ENCODE data around the gene ORC4. TPM values are rescaled to one million over a fixed set of nuclear protein-coding genes. Genes with fewer than 3 reads are reported as not detected.

ORC4 gene
- total RNA-seq (2014; rRNA removed; shearing (Covaris generic)): 16.7 and 33.9 TPM in 2 replicates

DNA sequence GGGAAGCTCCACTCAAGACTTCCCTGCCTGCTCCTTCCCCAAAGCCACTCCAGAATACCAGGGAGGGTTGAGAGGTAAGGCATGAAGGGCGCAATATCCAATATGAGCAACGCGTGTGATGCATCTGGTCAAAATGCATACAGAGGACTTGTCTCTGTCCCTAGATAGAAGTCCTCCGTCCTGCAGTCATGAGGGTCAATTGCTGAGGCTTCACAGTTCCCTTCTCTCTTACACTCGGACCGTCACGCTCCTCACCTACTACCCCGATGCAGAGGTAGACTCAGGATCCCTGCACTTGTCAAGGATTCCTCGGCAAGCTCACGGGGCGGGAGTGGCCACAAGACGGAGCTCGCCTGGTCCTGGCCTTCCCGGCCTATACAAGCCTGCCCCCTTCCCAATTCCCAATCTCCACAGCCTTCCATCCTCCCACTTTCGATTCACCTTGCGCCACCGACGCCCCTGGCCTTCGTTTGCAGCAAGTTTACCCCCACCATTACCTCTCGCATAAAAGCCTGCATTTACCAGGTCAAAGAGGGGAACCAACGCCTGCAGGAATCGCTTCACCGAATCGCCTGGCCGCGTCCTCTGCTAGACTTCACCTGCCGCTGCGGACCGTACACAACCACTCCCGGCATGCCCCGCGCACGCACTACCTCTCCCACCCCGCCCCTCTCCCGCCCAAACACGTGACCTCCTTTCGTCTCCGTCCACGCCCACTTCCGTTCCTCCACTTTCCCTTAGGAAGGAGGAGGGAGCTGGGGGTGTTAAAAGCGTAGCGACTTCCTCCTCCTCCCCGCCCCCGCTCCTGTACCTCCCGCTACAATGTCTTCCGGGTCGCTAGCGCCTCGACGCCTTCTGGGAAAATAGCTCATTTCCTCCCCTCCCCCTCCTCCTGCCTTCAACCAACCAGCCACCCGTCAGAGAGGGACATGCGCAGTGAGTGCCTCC, at the start of gene ORC4:
Gene ORC4, minus strand, starts transcription at position 627 of the 948 bp plus-strand sequence. CDS start 44,779 bp downstream, outside the sequence.
- peak; percentile 100 for DNase-seq (ENCODE audit: low spot score)
- in situ Hi-C loops (cut with HindIII; ENCODE audit: low sequenced_read_pairs): no loop called here

DNA sequence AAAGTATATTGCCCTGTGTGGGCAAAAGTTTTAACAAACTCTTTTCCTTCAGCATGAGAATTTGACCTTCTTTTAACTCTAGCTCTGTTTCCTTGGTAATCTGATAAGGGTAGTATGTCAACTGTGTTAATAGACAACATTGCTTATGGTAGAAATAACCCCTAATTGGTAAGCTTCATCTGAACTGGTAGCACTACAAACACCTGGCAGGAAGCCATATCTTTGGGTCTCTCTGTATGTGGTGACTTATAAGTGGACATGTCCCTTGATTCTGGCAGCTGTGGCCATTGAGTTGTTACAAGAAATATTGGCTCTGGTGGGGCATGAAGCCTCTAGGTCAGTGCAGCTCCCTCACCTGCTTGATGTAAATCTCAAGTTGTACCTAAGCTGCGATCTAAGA, 47.3 kb upstream of the ORC4 start:
- in situ Hi-C loops (cut with HindIII; ENCODE audit: low sequenced_read_pairs): no loop called here
- DNase-seq (ENCODE audit: low spot score): no peak

DNA sequence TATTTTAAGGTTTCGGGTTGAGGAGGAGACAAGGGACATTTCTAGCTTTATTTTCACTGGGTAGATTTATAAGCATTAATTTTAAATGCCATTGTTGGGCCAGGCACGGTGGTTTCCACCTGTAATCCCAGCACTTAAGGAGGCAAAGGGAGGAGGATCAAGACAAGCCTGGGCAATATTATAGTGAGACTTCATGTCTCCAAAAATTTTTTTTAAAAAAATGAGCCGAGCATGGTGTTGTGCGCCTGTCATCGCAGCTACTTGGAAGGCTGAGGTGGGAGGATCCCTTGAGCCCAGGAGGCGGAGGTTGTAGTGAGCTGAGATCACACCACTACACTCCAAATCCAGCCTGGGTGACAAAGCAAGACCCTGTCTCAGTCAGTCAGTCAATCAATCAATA, 45.4 kb upstream of the ORC4 start:
- in situ Hi-C loops (cut with HindIII; ENCODE audit: low sequenced_read_pairs): no loop called here
- no peak for DNase-seq (ENCODE audit: low spot score)

DNA sequence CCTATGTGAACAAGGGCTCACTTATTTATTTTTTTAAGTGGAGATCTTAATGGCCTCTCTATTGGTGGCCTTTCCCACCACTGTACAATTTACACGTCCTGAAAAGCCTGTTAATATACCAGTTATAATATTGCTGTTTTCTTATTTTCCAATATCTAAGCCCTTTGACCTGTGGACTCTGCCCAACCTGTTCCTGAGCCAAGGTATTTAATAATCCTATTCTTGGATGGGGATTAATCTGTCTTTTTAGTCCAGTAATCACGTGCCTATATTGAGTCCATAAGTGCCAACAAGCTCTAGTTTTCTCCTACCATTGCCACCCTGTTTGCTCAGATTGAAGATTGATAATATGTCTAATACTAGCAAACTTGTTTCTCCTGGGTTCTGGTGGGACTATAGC, 43.1 kb upstream of the ORC4 start:
- in situ Hi-C loops (cut with HindIII; ENCODE audit: low sequenced_read_pairs): no loop called here
- DNase-seq (ENCODE audit: low spot score): no peak

DNA sequence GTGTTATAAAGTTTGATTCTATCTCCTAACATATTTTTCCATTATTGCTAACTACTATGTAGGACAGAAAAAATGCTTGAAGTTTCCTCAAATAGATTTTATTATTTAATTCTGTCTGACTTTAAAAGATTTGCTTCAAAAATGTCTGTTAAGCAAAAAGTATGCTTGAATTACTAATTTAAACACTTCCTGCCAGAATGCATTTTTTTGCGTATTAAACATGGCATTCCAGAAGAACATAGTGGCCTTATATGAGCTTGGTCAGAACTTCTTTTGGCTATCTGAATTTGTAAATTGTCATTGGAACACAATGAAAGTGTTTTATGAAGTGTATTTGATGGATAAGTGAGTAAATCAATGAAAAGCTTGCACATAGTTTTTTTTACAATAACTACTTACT, 38.1 kb upstream of the ORC4 start:
- in situ Hi-C loops (cut with HindIII; ENCODE audit: low sequenced_read_pairs): no loop called here
- no peak for DNase-seq (ENCODE audit: low spot score)

DNA sequence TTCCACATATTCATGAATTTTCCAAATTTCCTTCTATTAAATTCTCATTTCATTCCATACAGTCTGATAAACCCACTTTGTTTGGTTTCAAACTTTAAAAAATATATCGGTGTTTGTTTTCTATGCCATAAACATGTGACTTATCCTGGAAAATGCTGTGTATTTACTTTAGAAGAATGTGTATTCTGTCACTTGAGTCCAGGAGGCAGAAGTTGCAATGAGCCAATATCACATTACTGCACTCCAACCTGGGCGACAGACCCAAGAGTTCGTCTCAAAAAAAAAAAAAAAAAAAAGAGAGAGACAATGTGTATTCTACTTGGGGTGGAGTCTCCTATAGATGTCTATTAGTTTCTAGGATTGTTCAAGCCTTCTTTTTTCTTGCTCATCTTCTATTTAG, 32.1 kb upstream of the ORC4 start:
- in situ Hi-C loops (cut with HindIII; ENCODE audit: low sequenced_read_pairs): no loop called here
- DNase-seq (ENCODE audit: low spot score): no peak

DNA sequence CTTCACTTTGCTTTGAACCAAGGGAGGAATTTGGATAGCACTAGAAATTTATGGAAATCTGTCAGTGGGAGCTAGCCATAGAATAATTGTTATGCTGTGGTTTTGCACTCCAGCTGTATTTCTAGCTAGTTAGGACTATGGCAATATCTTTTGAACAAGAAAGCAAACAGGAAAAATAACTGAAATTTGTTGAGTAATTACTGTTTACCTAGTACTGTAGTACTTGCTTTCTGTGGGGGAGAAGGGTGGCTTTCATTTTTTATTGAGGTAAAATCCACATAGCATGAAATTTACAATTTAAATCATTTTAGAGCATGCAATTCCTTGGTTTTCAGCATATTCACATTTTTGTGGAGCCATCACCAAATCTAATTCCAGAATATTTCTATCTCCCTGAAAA, 28.7 kb upstream of the ORC4 start:
- DNase-seq (ENCODE audit: low spot score): no peak
- in situ Hi-C loops (cut with HindIII; ENCODE audit: low sequenced_read_pairs): no loop called here

DNA sequence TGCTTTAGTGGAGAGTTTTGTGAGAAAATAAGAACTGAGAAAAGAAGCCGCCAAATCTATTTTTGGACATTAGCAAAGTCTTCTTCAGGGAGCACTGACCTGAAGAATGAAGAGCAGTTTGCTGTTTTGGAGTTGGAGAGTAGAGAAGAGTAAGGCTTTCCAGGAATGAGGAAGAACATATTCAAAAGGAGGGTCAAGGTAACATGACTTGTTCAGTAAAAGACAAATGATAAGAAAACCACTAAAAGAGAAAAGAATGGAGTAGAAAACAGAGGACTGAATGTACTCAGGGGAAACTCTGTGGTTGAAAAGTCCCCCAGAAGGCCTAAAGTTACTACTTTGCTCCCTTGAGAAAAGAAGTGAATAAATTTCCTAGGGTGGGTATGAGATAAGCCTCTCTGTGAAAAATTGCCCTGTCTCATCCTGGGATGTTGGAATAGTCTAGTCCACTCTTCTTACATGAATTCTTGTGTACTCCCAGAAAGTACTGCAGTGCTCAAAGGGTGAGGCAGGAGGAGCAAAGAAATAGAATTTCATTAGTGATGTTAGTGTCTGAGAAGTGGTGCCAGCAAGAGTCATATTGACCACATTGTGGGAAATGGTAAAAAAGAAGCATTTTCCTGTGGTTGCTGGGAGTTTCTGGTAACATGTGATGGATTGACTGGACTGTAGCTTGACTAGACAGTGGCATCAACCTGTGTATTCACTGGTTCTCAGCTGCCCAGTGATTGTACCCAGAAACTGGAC, 28.1 kb upstream of the ORC4 start:
- no peak for DNase-seq (ENCODE audit: low spot score)
- in situ Hi-C loops (cut with HindIII; ENCODE audit: low sequenced_read_pairs): no loop called here

DNA sequence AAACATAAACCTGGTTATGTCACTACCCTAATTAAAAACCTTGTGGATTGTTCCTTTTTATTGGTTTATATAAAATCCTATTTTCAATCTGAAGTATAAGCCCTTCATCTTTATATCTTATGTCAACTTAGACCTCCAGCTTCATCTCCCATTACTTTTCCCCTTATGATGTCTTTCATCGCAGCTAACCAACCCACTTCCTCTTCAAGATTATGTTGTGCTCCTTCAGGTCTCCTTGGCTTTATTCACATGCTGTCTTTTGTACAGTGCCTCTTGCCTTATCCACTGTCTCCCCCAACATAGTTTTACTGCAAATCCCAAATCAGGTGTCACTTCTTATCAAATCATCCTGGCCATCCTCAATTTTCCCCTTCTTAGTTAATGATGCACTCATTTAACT, 26.3 kb upstream of the ORC4 start:
- no peak for DNase-seq (ENCODE audit: low spot score)
- in situ Hi-C loops (cut with HindIII; ENCODE audit: low sequenced_read_pairs): no loop called here

DNA sequence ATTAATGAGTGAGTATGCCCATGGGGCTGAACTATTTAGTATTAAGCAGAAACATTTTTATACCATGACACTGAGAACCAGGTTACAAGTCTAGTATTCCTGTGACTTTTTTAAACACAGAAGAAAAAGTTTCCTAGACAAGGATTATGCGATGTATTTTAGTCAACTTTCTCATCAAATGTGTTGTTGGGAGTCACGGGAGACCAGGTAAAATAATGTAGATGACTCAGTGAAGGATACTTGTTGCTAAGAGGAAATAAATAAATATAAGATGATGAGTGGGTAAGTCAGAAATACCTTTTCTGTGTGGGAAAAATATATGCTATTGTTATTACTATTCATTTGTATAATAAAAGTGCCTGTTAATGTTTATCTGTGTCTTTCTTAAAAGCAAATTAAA, 23.8 kb upstream of the ORC4 start:
- DNase-seq (ENCODE audit: low spot score): no peak
- in situ Hi-C loops (cut with HindIII; ENCODE audit: low sequenced_read_pairs): no loop called here

DNA sequence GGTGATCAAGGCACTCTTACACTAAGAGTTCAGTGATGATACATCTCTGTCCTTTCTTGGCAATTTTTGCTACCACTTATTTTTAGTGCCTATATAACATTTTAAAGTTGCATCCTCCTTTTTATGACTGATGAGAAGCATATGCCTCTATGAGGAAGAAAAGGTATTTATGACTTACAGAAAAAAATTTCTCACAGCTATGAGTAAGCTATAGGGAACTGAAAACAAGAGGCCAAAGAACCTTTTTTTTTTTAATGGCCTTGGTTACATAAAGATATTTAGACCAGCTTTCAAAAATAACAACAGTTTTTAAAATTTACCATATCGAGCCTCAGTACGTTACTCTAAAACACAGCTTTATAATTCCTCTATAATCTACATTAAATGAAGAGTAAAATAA, 21.7 kb upstream of the ORC4 start:
- no peak for DNase-seq (ENCODE audit: low spot score)
- in situ Hi-C loops (cut with HindIII; ENCODE audit: low sequenced_read_pairs): no loop called here

DNA sequence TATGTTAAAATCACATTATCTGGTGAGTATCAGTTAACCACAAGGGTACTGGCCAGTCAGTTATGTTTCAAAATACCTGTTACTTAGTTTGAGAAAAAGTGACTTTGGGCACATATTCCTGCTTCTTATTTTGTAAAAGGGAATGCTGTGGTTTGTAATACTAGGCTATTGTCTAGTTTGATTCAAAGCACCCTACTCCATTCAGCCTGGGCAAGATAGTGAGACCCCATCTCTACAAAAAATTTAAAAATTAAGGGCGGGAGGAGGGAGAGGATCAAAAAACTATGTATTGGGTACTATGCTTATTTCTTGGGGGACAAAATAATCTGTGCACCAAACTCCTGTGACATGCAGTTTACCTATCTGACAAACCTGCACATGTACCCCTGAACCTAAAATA, 19.2 kb upstream of the ORC4 start:
- no peak for DNase-seq (ENCODE audit: low spot score)
- in situ Hi-C loops (cut with HindIII; ENCODE audit: low sequenced_read_pairs): no loop called here

DNA sequence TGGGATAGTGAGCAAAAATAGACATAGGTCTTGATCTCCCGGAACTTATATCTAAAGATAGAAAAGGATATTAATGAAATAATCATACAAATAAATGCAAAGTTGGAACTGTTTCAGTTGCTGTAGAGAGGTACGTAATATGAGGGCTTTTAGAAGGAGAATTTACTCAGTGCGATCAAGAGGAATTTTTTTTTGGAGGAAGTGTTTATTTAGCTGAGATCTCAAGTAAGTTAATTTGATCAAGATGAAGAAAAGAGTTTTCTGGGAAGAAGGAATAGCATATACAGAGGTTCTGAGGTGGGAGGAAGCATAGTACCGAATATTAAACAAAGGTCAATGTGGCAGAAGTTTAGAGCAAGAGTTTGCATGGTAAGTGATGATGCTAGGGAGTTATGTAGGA, 11.7 kb upstream of the ORC4 start:
- in situ Hi-C loops (cut with HindIII; ENCODE audit: low sequenced_read_pairs): no loop called here
- no peak for DNase-seq (ENCODE audit: low spot score)

DNA sequence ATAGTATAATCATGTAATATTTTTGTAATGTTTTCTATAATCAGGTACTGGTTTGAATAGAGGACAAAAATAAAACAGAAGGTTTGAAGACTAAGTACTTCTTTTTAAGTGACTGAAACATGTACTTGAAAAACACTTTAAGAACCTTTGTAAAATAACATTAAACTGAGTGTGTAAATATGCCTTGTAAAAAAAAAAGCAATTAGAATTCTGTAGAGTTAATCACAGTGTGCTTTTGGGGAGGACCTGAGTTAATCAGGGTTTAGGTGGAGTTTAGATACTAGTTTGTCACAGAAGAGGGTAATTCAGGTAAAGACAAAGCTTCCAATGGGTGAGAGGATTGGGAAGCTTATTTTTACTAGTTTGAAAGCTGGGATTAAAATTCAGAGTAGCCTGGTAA, 10.6 kb upstream of the ORC4 start:
- in situ Hi-C loops (cut with HindIII; ENCODE audit: low sequenced_read_pairs): no loop called here
- DNase-seq (ENCODE audit: low spot score): no peak

DNA sequence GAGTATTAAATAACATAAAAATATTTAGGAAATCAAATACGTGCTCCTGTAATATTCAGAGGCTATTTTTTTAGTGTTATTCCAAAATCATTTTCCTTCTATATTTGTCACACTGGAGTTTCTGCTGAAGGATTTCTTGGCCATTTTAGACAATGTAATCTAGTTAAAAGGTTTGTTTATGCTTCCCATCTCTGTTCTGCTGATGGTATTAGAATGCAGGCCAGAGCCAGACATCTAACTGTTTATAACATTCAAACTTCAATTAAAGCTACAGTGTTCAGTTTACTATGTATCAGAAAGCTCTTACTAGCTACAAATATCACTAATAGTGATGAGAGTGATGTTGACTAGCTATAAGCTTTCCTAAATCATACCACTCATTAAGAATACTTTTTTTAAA, 8.2 kb upstream of the ORC4 start:
- in situ Hi-C loops (cut with HindIII; ENCODE audit: low sequenced_read_pairs): no loop called here
- no peak for DNase-seq (ENCODE audit: low spot score)

DNA sequence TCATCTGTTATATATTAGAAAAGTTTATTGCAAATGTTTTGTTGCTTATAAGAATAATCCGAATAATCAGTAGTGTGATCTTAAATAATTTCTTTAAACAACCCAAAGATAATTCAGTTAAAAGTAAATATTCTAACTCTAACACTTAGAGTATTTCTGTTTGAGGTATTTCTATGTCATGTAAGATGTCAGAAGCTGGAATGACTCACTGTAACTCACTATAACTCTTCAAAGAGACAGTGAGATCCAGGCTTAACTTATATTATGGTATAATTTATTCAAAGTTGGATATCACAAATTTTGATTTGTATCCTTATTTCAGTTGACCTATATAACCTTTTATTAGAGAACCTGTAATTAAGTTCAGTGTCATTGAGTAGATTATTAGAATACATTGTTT, 7.3 kb upstream of the ORC4 start:
- DNase-seq (ENCODE audit: low spot score): no peak
- in situ Hi-C loops (cut with HindIII; ENCODE audit: low sequenced_read_pairs): no loop called here

DNA sequence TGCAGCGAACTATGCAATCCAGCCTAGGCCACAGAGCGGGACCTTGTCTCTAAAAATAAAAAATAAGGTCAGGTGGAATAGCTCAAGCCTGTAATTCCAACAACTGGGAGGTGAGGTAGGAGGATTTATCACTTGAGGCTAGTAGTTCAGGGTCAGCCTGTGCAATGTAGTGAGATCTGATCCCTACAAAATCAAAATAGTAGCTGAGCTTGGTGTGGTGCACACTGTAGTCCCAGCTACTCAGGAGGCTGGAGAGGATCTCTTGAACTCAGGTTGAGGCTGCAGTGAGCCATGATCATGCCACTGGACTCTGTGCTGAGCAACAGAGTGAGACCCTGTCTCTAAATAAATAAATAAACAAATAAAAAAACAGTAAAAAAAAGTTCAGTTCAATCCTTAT, 6.0 kb upstream of the ORC4 start:
- DNase-seq (ENCODE audit: low spot score): no peak
- in situ Hi-C loops (cut with HindIII; ENCODE audit: low sequenced_read_pairs): no loop called here

DNA sequence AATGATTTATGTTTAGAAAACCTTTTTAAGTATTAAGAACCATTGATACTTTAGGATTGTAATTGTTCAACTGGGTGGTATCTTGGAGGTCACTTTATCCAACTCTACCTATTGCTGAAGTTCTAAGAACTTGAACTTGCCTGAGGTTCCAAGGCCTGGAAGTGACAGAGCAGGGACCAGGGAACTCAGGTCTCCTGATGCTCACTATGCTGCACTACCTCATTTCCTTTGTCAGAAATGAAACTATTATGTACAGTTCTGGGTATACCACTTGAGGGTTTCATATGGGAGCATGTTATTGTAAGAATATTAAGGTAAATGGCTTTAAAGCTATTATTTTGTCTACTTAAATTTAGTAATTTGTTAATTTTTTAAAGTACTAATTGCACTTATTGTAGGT, 3.3 kb upstream of the ORC4 start:
- DNase-seq (ENCODE audit: low spot score): no peak
- in situ Hi-C loops (cut with HindIII; ENCODE audit: low sequenced_read_pairs): no loop called here

DNA sequence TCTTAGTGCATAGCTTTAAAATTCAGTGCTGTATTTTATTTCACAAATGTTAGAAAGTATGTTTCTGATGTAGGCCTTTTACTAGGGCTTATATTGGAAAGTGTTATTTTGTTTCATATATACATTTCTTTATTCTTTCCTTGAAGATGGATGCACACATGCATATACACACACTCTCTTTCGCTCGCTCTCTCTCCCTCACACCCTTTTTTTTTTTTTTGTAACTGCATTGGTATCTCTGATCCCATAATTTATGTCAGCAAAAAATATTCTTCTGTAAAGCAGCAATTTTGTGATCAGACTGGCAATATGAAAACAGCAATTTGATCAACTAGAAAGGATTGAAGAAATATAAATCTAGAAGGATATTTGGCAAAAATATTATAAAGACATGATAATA, 2.3 kb upstream of the ORC4 start:
- DNase-seq (ENCODE audit: low spot score): no peak
- in situ Hi-C loops (cut with HindIII; ENCODE audit: low sequenced_read_pairs): no loop called here

DNA sequence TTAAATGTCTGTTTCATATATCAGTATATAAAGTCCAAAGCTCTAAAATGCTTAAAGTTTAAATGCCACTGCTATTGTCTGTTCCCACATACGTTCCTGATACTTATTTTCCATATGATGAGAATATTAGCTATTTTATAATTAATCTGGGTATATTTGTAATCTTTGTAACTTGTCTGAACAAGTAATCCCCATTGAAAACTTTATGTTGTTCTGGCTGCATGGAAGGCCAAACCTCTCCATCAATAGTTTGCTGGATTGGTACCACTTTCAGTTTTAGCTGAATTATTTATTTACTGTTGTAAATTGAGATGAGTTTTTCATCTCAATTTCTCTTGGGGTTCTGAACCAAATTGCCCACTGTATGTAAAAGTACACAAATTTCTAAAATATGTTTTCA, 1.8 kb upstream of the ORC4 start:
- in situ Hi-C loops (cut with HindIII; ENCODE audit: low sequenced_read_pairs): no loop called here

DNA sequence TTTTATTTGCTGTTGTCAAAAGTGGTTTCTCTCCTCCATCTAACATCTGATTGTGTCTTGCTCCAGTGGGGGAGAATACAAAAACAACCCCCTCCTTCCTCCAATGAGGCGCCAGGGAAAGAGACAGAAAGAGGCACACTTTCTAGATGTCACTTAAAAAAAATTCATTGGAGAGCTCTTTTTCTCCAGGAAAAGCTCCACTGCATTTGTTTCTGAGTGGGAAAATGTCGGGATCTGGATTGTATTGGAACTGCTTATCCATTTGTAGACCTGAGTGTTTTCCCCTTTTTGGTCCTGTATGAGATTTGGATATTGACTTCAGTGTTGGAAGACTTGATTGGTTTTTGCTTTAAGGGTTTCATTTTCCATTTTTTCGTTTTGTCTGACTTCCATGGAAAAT, 1.3 kb upstream of the ORC4 start:
- in situ Hi-C loops (cut with HindIII; ENCODE audit: low sequenced_read_pairs): no loop called here

More for the DNA sequence above, 1.8 kb upstream of the ORC4 start:
- DNase-seq (ENCODE audit: low spot score): no peak

More for the DNA sequence above, 1.3 kb upstream of the ORC4 start:
- DNase-seq (ENCODE audit: low spot score): peak; percentile 28

All from G401 (cell line).